Neural crest cell (in vitro differentiated cells): ENCODE data around the gene NRF1. TPM values are rescaled to one million over a fixed set of nuclear protein-coding genes. Genes with fewer than 3 reads are reported as not detected.
"Not testable (repeated sequence)": the region's sequence is repeated elsewhere in the genome, so short reads cannot be mapped to it uniquely, and the experiment has no call there.

Experiments used
- DNase-seq: peaks from one replicate; pipeline ENCODE4 v3.0.0; 2021; ENCODE audit warnings: low read depth, mixed read lengths, low spot score
- H3K27ac Mint-ChIP-seq: one replicate; pipeline ENCODE4 v1.8.0; 2021; ENCODE audit warnings: mild to moderate bottlenecking, mixed read lengths; ENCODE audit not compliant: unreplicated experiment
- H3K27me3 Mint-ChIP-seq: 2 replicates; pipeline ENCODE4 v1.8.0; 2021; ENCODE audit warnings: low read depth, mild to moderate bottlenecking, mixed read lengths
- H3K36me3 Mint-ChIP-seq: 2 replicates; pipeline ENCODE4 v1.8.0; 2021; ENCODE audit warnings: low read depth, mild to moderate bottlenecking, mixed read lengths
- H3K4me1 Mint-ChIP-seq: 2 replicates; pipeline ENCODE4 v1.8.0; 2021; ENCODE audit warnings: mixed read lengths
- H3K4me3 Mint-ChIP-seq: one replicate; pipeline ENCODE4 v1.8.0; 2021; ENCODE audit warnings: mild to moderate bottlenecking, mixed read lengths
- H3K9me3 Mint-ChIP-seq: 2 replicates; pipeline ENCODE4 v1.8.0; 2021; ENCODE audit warnings: mixed read lengths
- total RNA-seq: library from RNA; stranded (reverse); gene quantifications from 2 replicates; pipeline ENCODE4 v1.2.1, GENCODE V29; 2021
- TF ChIP-seq, protein P1 (sequence below): fragments of 200-600 bp; sonication (generic); conservative IDR thresholded peaks from 2 replicates; pipeline ENCODE4 v1.5.0; 2021; ENCODE audit warnings: antibody characterized with exemption, mild to moderate bottlenecking

Gene NRF1
- total RNA-seq, 1 donor from 2014 or later: 27.5 TPM

DNA sequence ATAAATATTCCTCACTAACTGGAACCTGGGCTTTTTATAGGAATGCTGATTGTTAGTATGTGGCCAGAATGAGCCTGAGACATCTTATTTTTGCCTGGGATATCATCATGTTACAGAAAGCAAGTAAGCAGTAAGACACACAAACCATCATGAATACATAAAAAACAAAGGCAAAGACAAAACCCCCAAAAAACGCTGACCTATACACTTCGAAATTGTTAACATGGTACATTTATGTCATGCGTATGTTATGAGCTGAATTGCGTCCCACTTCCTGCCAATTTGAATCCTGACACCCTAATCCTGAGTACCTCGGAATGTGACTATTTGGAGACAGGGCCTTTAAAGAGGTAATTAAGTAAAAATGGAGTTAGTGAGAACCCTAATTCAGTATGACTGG is 12.3 kb upstream of the NRF1 start:
- TF ChIP-seq, protein P1, sequence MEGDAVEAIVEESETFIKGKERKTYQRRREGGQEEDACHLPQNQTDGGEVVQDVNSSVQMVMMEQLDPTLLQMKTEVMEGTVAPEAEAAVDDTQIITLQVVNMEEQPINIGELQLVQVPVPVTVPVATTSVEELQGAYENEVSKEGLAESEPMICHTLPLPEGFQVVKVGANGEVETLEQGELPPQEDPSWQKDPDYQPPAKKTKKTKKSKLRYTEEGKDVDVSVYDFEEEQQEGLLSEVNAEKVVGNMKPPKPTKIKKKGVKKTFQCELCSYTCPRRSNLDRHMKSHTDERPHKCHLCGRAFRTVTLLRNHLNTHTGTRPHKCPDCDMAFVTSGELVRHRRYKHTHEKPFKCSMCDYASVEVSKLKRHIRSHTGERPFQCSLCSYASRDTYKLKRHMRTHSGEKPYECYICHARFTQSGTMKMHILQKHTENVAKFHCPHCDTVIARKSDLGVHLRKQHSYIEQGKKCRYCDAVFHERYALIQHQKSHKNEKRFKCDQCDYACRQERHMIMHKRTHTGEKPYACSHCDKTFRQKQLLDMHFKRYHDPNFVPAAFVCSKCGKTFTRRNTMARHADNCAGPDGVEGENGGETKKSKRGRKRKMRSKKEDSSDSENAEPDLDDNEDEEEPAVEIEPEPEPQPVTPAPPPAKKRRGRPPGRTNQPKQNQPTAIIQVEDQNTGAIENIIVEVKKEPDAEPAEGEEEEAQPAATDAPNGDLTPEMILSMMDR: no peak
- Mint-ChIP-seq H3K27ac (no peak overlapping the region), H3K9me3 (no peaks in the 10 kb centered on the region), H3K4me3 (no peak overlapping the region), H3K4me1 (no peaks in the 10 kb centered on the region), H3K27me3 (no peaks in the 10 kb centered on the region), H3K36me3 (no peaks in the 10 kb centered on the region)
- DNase-seq: no peak

DNA sequence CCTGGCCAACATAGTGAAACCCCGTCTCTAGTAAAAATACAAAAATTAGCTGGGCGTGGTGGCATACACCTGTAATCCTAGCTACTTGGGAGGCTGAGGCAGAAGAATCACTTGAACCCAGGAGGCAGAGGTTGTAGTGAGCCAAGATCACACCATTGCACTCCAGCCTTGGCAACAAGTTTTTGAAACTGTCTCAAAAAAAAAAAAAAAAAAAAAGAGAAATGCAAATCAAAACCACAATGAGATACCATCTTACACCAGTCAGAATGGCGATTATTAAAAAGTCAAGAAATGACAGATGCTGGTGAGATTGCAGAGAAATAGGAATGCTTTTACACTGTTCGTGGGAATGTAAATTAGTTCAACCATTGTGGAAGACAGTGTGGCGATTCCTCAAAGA is 7.9 kb upstream of the NRF1 start:
- H3K36me3 Mint-ChIP-seq: peaks cover 20% of the 10 kb centered on the region
- not testable (repeated sequence) for H3K4me1 Mint-ChIP-seq, DNase-seq, H3K27me3 Mint-ChIP-seq, H3K4me3 Mint-ChIP-seq, H3K27ac Mint-ChIP-seq, H3K9me3 Mint-ChIP-seq

DNA sequence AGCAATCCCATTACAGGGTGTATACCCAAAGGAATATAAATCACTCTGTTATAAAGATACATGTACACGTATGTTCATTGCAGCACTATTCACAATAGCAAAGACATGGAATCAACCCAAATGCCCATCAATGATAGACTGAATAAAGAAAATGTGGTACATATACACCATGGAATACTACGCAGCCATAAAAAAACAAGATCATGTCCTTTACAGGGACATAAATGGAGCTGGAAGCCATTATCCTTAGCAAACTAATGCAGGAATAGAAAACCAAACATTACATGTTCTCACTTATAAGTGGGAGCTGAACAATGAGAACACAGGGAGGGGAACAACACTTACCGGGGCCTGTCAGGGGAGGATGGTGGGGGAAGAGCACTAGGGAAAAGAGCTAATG is 7.5 kb upstream of the NRF1 start:
- DNase-seq, H3K4me3 Mint-ChIP-seq, H3K9me3 Mint-ChIP-seq, H3K27ac Mint-ChIP-seq, H3K4me1 Mint-ChIP-seq, H3K27me3 Mint-ChIP-seq: not testable (repeated sequence)
- peaks cover 23% of the 10 kb centered on the region for H3K36me3 Mint-ChIP-seq

DNA sequence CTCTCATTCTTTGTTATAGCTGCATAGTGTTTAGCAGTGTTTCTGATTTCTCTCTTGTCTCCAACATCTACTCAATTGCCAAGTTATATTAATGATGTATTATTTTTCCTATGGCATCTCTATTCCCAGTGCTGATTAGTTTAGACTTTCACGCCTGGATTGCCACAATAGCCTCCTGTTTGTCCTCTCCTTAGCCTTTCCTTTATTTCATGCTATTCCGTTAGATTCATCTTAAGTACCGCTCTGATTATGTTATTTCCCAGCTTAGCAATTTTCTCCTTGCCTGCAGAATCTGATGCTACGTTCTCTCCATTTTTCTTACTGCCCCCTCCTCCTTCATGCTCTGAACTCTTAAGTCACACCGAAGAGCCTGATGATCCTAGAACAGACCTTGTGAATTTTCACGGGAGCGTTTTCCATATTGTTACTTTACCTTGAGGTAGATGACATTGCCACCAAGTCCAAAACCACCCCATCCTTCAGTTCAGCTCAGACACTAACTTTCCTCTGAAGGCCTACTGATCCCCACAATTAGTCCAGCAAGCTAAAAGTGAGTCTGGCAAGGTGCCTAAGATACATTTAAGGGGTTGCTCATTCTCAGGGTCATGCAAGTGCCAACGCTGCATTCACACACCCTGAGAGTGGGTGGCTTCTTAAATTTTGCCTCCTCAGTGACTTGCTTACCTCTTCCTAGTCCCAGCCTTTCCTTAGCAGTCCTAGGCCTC is 6.6 kb upstream of the NRF1 start:
- TF ChIP-seq, protein P1: no peak
- no peaks in the 10 kb centered on the region for H3K9me3 Mint-ChIP-seq
- peaks cover 12% of the 10 kb centered on the region for H3K4me1 Mint-ChIP-seq
- H3K36me3 Mint-ChIP-seq: peaks cover 32% of the 10 kb centered on the region
- no peak overlapping the region for H3K4me3 Mint-ChIP-seq
- no peak overlapping the region for H3K27ac Mint-ChIP-seq
- no peak for DNase-seq
- no peaks in the 10 kb centered on the region for H3K27me3 Mint-ChIP-seq

DNA sequence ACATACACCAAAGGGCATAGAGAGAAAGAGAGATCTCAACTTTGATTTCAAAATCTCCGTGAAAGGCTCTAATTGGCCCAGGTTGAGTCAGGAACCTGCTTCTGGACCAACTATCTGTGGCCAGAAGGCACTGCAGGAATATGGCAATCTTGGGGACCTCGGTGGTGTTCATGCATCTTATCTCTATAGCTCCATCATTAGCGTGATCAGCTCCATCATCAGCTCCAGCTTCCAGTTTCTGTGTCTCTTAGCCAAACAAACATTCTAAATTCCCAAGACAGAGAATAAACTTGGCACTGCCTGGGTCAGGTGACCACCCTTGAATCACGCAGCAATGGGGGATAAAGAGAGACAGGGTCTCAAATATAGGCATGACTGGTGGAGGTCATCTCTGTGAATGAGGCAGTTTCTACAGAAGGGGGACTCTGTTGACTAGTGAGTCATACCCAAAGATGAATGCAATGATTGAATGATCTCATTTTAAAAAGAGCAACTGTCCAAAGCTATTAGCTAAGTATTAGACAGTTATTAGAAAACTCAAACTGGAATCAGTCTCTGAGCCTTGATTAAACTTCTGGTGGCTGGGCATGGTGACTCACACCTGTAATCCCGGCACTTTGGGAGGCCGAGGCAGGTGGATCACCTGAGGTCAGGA is 5.4 kb upstream of the NRF1 start:
- Mint-ChIP-seq H3K4me3 (no peak overlapping the region), H3K27me3 (no peaks in the 10 kb centered on the region), H3K9me3 (no peaks in the 10 kb centered on the region), H3K27ac (no peak overlapping the region), H3K36me3 (peaks cover 32% of the 10 kb centered on the region), H3K4me1 (peaks cover 19% of the 10 kb centered on the region)
- no peak for DNase-seq
- TF ChIP-seq, protein P1: no peak

DNA sequence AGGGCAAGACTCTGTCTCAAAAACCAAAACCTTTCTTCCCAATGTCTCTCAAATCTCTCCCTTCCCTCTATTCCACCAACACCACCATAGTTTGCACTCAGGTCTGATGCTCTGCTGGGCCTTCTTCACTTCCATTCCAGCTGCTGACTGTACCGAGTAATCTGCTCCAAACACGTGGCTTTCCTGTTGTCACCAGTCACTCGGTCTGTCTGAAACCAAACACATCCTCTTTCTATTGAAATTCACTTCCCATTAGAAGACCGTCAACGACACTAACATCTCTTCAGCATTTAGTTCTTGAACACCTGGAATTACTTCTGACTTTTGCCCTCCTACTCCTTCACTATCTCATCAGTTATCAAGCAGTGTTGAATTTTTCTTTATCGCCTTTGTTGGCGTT is 4.7 kb upstream of the NRF1 start:
- no peaks in the 10 kb centered on the region for H3K27me3 Mint-ChIP-seq
- no peak overlapping the region for H3K27ac Mint-ChIP-seq
- H3K4me1 Mint-ChIP-seq: peaks cover 19% of the 10 kb centered on the region
- H3K4me3 Mint-ChIP-seq: no peak overlapping the region
- peaks cover 32% of the 10 kb centered on the region for H3K36me3 Mint-ChIP-seq
- H3K9me3 Mint-ChIP-seq: no peaks in the 10 kb centered on the region
- DNase-seq: no peak
- TF ChIP-seq, protein P1: no peak
